GM12865 (cell line): ENCODE results near the gene ELFN2.

Experiments
- DNase-seq: peaks from one replicate; pipeline ENCODE4 v3.0.0; 2010; ENCODE audit warnings: low read depth
- H3K4me3 ChIP-seq: 2 replicates; pipeline ENCODE4 v1.5.1; 2011; ENCODE audit warnings: mild to moderate bottlenecking, low read depth, low read length, control low read depth
- TF ChIP-seq, protein P1 (sequence below): IDR thresholded peaks from 2 replicates; pipeline ENCODE4 v1.5.1; 2011; ENCODE audit warnings: low read length, control low read depth, low read depth, inconsistent platforms; ENCODE audit not compliant: insufficient read depth; ENCODE audit errors: missing control alignments

The ELFN2 gene

DNA sequence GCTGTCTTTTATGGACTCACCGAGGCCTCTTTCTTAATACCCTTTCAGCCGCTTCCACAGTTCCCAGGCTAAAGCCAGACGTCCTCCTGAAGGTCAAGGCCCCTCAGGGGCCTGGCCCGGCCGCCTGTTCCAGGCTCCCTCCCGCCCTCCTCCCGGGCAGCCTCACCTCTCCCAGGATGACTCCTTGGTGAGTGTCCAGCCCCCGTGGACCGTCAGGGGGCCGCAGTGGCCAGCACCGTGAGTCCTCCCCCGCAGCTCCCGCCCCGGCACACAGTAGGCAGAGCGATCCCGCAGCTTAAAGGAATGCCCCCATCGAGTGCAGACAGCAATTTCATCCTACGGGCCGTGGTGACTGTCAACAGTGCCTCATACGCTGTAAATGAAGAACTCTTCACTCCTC, 32.9 kb downstream of the ELFN2 start:
- no peak overlapping the region for H3K4me3 ChIP-seq
- TF ChIP-seq, protein P1, sequence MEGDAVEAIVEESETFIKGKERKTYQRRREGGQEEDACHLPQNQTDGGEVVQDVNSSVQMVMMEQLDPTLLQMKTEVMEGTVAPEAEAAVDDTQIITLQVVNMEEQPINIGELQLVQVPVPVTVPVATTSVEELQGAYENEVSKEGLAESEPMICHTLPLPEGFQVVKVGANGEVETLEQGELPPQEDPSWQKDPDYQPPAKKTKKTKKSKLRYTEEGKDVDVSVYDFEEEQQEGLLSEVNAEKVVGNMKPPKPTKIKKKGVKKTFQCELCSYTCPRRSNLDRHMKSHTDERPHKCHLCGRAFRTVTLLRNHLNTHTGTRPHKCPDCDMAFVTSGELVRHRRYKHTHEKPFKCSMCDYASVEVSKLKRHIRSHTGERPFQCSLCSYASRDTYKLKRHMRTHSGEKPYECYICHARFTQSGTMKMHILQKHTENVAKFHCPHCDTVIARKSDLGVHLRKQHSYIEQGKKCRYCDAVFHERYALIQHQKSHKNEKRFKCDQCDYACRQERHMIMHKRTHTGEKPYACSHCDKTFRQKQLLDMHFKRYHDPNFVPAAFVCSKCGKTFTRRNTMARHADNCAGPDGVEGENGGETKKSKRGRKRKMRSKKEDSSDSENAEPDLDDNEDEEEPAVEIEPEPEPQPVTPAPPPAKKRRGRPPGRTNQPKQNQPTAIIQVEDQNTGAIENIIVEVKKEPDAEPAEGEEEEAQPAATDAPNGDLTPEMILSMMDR: no peak
- no peak for DNase-seq

- TF ChIP-seq, protein P1: no peak
- no peak for DNase-seq
- H3K4me3 ChIP-seq: no peak overlapping the region
These were observed 33.5 kb downstream of the ELFN2 start for GRCh38 chr22:37393746-37394145.

DNA sequence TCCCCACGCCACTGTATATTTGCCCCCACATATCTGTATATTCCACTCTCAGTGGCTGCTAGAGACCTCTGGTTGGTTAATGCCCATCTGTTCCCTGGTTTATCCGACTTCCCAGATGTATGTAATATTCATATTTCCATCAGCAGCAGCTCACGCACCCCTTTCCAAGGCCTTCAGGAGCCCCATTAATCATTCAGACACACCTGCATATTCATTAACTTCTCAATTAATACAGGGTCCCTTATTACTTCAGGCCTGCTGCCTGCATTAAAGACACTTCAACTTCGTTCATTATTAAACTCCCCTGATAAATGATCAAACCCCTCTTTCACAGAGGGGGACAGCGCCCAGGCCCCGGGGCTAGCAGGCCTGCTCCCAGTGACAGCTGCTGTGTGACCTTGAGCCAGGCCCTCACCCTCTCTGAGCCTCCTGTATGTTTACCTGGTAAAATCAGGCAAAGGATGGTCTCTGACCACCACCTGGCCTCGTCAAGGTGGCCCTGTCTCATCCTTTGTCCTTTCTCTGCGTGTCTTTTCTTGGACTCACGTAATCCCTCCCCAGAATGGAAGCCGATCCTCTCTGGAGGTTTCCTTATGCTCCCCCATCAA, 34.5 kb downstream of the ELFN2 start:
- TF ChIP-seq, protein P1: no peak
- no peak for DNase-seq
- no peak overlapping the region for H3K4me3 ChIP-seq

GRCh38 chr22:37391702-37392101, 35.6 kb downstream of the ELFN2 start:
- no peak for DNase-seq
- no peak overlapping the region for H3K4me3 ChIP-seq
- TF ChIP-seq, protein P1: no peak

GRCh38 chr22:37390075-37390474, 37.2 kb downstream of the ELFN2 start:
- H3K4me3 ChIP-seq: no peak overlapping the region
- TF ChIP-seq, protein P1: no peak
- no peak for DNase-seq

- DNase-seq: no peak
- TF ChIP-seq, protein P1: no peak
- no peak overlapping the region for H3K4me3 ChIP-seq
These were observed 38.7 kb downstream of the ELFN2 start for GRCh38 chr22:37388538-37388937.

GRCh38 chr22:37387793-37388192, 39.5 kb downstream of the ELFN2 start:
- TF ChIP-seq, protein P1: no peak
- no peak for DNase-seq
- no peak overlapping the region for H3K4me3 ChIP-seq
